Measurements from ENCODE around the gene TDRD6. TPM values are rescaled to one million over a fixed set of nuclear protein-coding genes. Genes with fewer than 3 reads are reported as not detected.

TDRD6 gene
- total RNA-seq, 1 experiment from 2014 or later: 0.02 TPM

- no CpG with 5 or more reads among the region's 1 CpG for WGBS (ENCODE audit: extremely low coverage, insufficient read length, low lambda C conversion rate)
- H2BK120ac ChIP-seq (ENCODE audit: low read depth, low read length, poor library complexity, severe bottlenecking): no peak overlapping the region
- H4K8ac ChIP-seq (replicated peaks; ENCODE audit: insufficient read length, low read depth, low read length): no peak overlapping the region
- Mint-ChIP-seq H3K4me1 (no peaks in the 10 kb centered on the region), H3K9me3 (no peaks in the 10 kb centered on the region), H3K27ac (no peak overlapping the region), H3K27me3 (ENCODE audit: low read depth) (no peaks in the 10 kb centered on the region), H3K36me3 (ENCODE audit: insufficient read depth in 1 of 3, low read depth in 3 of 3) (no peaks in the 10 kb centered on the region), H3K4me3 (no peak overlapping the region)
- DNase-seq: no peak
- no peak overlapping the region for H2AK5ac ChIP-seq (ENCODE audit: insufficient read length, low read length)
- no peak overlapping the region for H2BK12ac ChIP-seq (ENCODE audit: insufficient read length, low read depth, low read length)
- H3K4ac ChIP-seq (ENCODE audit: low read depth, low read length): no peak overlapping the region
- H2BK5ac ChIP-seq (ENCODE audit: insufficient read length, low read length): no peak overlapping the region
- no peak overlapping the region for H3K18ac ChIP-seq (ENCODE audit: insufficient read length, low read depth, low read length)
- no peak overlapping the region for H3T11ph ChIP-seq (ENCODE audit: low read length)
- H4K5ac ChIP-seq (ENCODE audit: insufficient read length, low read depth, low read length): no peak overlapping the region
- H3K79me2 ChIP-seq (ENCODE audit: insufficient read depth, low read length): no peaks in the 10 kb centered on the region
- H3K4me2 ChIP-seq (ENCODE audit: insufficient read depth, insufficient read length, low read length): no peak overlapping the region
- H3K56ac ChIP-seq (ENCODE audit: insufficient read length, low read depth, low read length): no peak overlapping the region
- H3K4me1 ChIP-seq (ENCODE audit: insufficient read depth, low read length): no peaks in the 10 kb centered on the region
- H3K27me3 ChIP-seq (ENCODE audit: insufficient read depth, low read length): no peaks in the 10 kb centered on the region
- no peak overlapping the region for H3K14ac ChIP-seq (ENCODE audit: insufficient read depth, low read length)
- H3K23ac ChIP-seq (ENCODE audit: insufficient read length, low read depth, low read length): no peak overlapping the region
- no peaks in the 10 kb centered on the region for H4K20me1 ChIP-seq (ENCODE audit: control insufficient read depth, insufficient read depth, insufficient read length)
- H2BK15ac ChIP-seq (ENCODE audit: low read depth, low read length): no peak overlapping the region
- H4K91ac ChIP-seq (ENCODE audit: insufficient read length, low read depth, low read length): no peak overlapping the region
- H3K23me2 ChIP-seq (ENCODE audit: insufficient read length, low read depth, low read length, poor library complexity, severe bottlenecking): no peaks in the 10 kb centered on the region
- H2AFZ ChIP-seq (ENCODE audit: low read length): no peak overlapping the region
- no peak overlapping the region for H3K9ac ChIP-seq (ENCODE audit: extremely low read depth, insufficient read length, low read length)
- no peaks in the 10 kb centered on the region for H3K9me3 ChIP-seq (ENCODE audit: control insufficient read depth, low read depth, low read length)
- TF ChIP-seq, protein P1, sequence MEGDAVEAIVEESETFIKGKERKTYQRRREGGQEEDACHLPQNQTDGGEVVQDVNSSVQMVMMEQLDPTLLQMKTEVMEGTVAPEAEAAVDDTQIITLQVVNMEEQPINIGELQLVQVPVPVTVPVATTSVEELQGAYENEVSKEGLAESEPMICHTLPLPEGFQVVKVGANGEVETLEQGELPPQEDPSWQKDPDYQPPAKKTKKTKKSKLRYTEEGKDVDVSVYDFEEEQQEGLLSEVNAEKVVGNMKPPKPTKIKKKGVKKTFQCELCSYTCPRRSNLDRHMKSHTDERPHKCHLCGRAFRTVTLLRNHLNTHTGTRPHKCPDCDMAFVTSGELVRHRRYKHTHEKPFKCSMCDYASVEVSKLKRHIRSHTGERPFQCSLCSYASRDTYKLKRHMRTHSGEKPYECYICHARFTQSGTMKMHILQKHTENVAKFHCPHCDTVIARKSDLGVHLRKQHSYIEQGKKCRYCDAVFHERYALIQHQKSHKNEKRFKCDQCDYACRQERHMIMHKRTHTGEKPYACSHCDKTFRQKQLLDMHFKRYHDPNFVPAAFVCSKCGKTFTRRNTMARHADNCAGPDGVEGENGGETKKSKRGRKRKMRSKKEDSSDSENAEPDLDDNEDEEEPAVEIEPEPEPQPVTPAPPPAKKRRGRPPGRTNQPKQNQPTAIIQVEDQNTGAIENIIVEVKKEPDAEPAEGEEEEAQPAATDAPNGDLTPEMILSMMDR (conservative IDR thresholded peaks at IDR 0.05): no peak
- no peaks in the 10 kb centered on the region for H3K79me1 ChIP-seq (ENCODE audit: insufficient read depth, low read depth, low read length, poor library complexity, severe bottlenecking)
- H3K27ac ChIP-seq (ENCODE audit: insufficient read length, low read depth, low read length): no peak overlapping the region
- no peak overlapping the region for H2BK20ac ChIP-seq (ENCODE audit: low read depth, low read length, poor library complexity, severe bottlenecking)
Observed at GRCh38 chr6:46711491-46711890, 23.8 kb downstream of the TDRD6 start.
